ENCODE results near the gene CFAP58. TPM values are rescaled to one million over a fixed set of nuclear protein-coding genes. Genes with fewer than 3 reads are reported as not detected.

The CFAP58 gene
- total RNA-seq, 4 donors from 2014 or later, result 0.29 to 2.2 (median 1.3) TPM

- Histone ChIP-seq H3K27me3 (no peaks in the 10 kb centered on the region), H3K4me1 (no peaks in the 10 kb centered on the region), H3K27ac (no peak overlapping the region), H3K4me3 (no peak overlapping the region), H3K9me3 (no peaks in the 10 kb centered on the region), H3K36me3 (no peaks in the 10 kb centered on the region)
- intact Hi-C loops (cut with DNase I; ENCODE audit: low total_unique reads), result no loop called here
- no peak for DNase-seq
- TF ChIP-seq CTCF (IDR thresholded peaks at IDR 0.05) (no peak), POLR2A (IDR thresholded peaks at IDR 0.05) (no peak)
These were observed 83.6 kb downstream of the CFAP58 start for GRCh38 chr10:104437226-104437625.

- TF ChIP-seq POLR2A (IDR thresholded peaks at IDR 0.05), result no peak
- no peak for TF ChIP-seq CTCF (IDR thresholded peaks at IDR 0.05)
- H3K27me3 ChIP-seq, result no peaks in the 10 kb centered on the region
- H3K27ac ChIP-seq, result no peak overlapping the region
- intact Hi-C loops (cut with DNase I; ENCODE audit: low total_unique reads), result no loop called here
- no peaks in the 10 kb centered on the region for H3K9me3 ChIP-seq
- H3K4me3 ChIP-seq, result no peak overlapping the region
- H3K4me1 ChIP-seq, result no peaks in the 10 kb centered on the region
- no peaks in the 10 kb centered on the region for H3K36me3 ChIP-seq
- no peak for DNase-seq
These were observed 86.6 kb downstream of the CFAP58 start for GRCh38 chr10:104440221-104440620.

GRCh38 chr10:104441329-104442000 is 87.8 kb downstream of the CFAP58 start:
- Histone ChIP-seq H3K27ac (no peak overlapping the region), H3K36me3 (no peaks in the 10 kb centered on the region), H3K9me3 (no peaks in the 10 kb centered on the region), H3K4me1 (no peaks in the 10 kb centered on the region), H3K27me3 (no peaks in the 10 kb centered on the region), H3K4me3 (no peak overlapping the region)
- TF ChIP-seq POLR2A (IDR thresholded peaks at IDR 0.05) (no peak), CTCF (IDR thresholded peaks at IDR 0.05) (no peak)
- intact Hi-C loops (cut with DNase I; ENCODE audit: low total_unique reads), result no loop called here
- DNase-seq, result no peak

- TF ChIP-seq CTCF (IDR thresholded peaks at IDR 0.05) (no peak), POLR2A (IDR thresholded peaks at IDR 0.05) (no peak)
- H3K4me1 ChIP-seq, result no peaks in the 10 kb centered on the region
- intact Hi-C loops (cut with DNase I; ENCODE audit: low total_unique reads), result no loop called here
These were observed 91.7 kb downstream of the CFAP58 start for GRCh38 chr10:104445359-104445758.

GRCh38 chr10:104446151-104446550 is 92.5 kb downstream of the CFAP58 start:
- Histone ChIP-seq H3K9me3 (no peaks in the 10 kb centered on the region), H3K4me3 (no peak overlapping the region), H3K36me3 (no peaks in the 10 kb centered on the region), H3K27ac (no peak overlapping the region), H3K4me1 (no peaks in the 10 kb centered on the region), H3K27me3 (no peaks in the 10 kb centered on the region)
- DNase-seq, result no peak
- TF ChIP-seq CTCF (IDR thresholded peaks at IDR 0.05), result no peak
- TF ChIP-seq POLR2A (IDR thresholded peaks at IDR 0.05), result no peak
- intact Hi-C loops (cut with DNase I; ENCODE audit: low total_unique reads), result no loop called here

More at GRCh38 chr10:104445359-104445758, 91.7 kb downstream of the CFAP58 start:
- no peaks in the 10 kb centered on the region for H3K36me3 ChIP-seq
- no peaks in the 10 kb centered on the region for H3K27me3 ChIP-seq
- no peak for DNase-seq
- H3K9me3 ChIP-seq, result no peaks in the 10 kb centered on the region
- H3K4me3 ChIP-seq, result no peak overlapping the region
- H3K27ac ChIP-seq, result no peak overlapping the region

Data from uterus (tissue), 4 donors.